OCI-LY7 (cell line): ENCODE results near the gene CLP1.

ENCODE experiments used
- CTCF ChIP-seq: fragments of 200-600 bp; sonication (generic); conservative IDR thresholded peaks from 2 replicates; pipeline ENCODE4 v1.5.1; 2014; ENCODE audit warnings: mild to moderate bottlenecking, antibody characterized with exemption, low read length, moderate library complexity, mixed read lengths
- EZH2phosphoT487 ChIP-seq: fragments of 200-600 bp; sonication (generic); IDR thresholded peaks from 2 replicates; pipeline ENCODE4 v1.6.1; 2018; ENCODE audit warnings: low read depth, borderline replicate concordance, mild to moderate bottlenecking, mixed run types, antibody characterized with exemption, low read length, moderate library complexity, mixed read lengths

- no peak for TF ChIP-seq CTCF
- no peak for TF ChIP-seq EZH2phosphoT487
Observed at GRCh38 chr11:57663975-57664374, 6.4 kb downstream of the CLP1 start.
